Measurements from ENCODE around the gene MGMT. TPM values are rescaled to one million over a fixed set of nuclear protein-coding genes. Genes with fewer than 3 reads are reported as not detected.

The MGMT gene
- polyA plus RNA-seq, 1 donor from 2014 or later = 0.94 TPM

- Histone ChIP-seq H3K9me3 (ENCODE audit: low read length) (no peaks in the 10 kb centered on the region), H3K4me2 (ENCODE audit: low read length) (no peak overlapping the region), H3K27ac (ENCODE audit: low read length) (no peak overlapping the region), H2AFZ (ENCODE audit: low read depth, low read length) (no peak overlapping the region), H3K4me3 (ENCODE audit: low read length) (no peak overlapping the region), H3K36me3 (ENCODE audit: insufficient read depth, low read length) (no peaks in the 10 kb centered on the region), H3K27me3 (ENCODE audit: insufficient read depth, low read depth, low read length) (no peaks in the 10 kb centered on the region), H3F3A (ENCODE audit: insufficient read depth, low read length, poor library complexity, severe bottlenecking) (no peaks in the 10 kb centered on the region), H4K20me1 (ENCODE audit: insufficient read depth) (no peaks in the 10 kb centered on the region), H3K79me2 (replicated peaks; ENCODE audit: insufficient read depth, low read length) (no peaks in the 10 kb centered on the region), H3K9me2 (ENCODE audit: insufficient read depth, low read length) (no peaks in the 10 kb centered on the region), H3K9ac (ENCODE audit: low read length) (no peak overlapping the region)
- TF ChIP-seq SMC3 (conservative IDR thresholded peaks at IDR 0.05; ENCODE audit: poor library complexity) (no peak), EP300 (conservative IDR thresholded peaks at IDR 0.05; ENCODE audit: poor library complexity, severe bottlenecking) (no peak), MXI1 (conservative IDR thresholded peaks at IDR 0.05; ENCODE audit: poor library complexity, severe bottlenecking) (no peak), EZH2 (IDR thresholded peaks at IDR 0.05; ENCODE audit: borderline replicate concordance, insufficient read depth, low read length, poor library complexity, severe bottlenecking) (no peak), POLR2AphosphoS5 (IDR thresholded peaks at IDR 0.05) (no peak), RAD21 (conservative IDR thresholded peaks at IDR 0.05) (no peak), CTCF (IDR thresholded peaks at IDR 0.05; ENCODE audit: poor library complexity, severe bottlenecking) (no peak), TAF1 (IDR thresholded peaks at IDR 0.05; ENCODE audit: low read depth) (no peak), REST (IDR thresholded peaks at IDR 0.05; ENCODE audit: borderline replicate concordance) (no peak)
These were observed 161.8 kb downstream of the MGMT start for GRCh38 chr10:129628823-129629222.

- Histone ChIP-seq H3K27ac (ENCODE audit: low read length) (no peak overlapping the region), H3K36me3 (ENCODE audit: insufficient read depth, low read length) (no peaks in the 10 kb centered on the region), H3F3A (ENCODE audit: insufficient read depth, low read length, poor library complexity, severe bottlenecking) (no peaks in the 10 kb centered on the region), H4K20me1 (ENCODE audit: insufficient read depth) (no peaks in the 10 kb centered on the region), H3K9ac (ENCODE audit: low read length) (no peak overlapping the region), H3K9me3 (ENCODE audit: low read length) (peaks cover 5% of the 10 kb centered on the region), H2AFZ (ENCODE audit: low read depth, low read length) (no peak overlapping the region), H3K27me3 (ENCODE audit: insufficient read depth, low read depth, low read length) (no peaks in the 10 kb centered on the region), H3K4me2 (ENCODE audit: low read length) (no peak overlapping the region), H3K79me2 (replicated peaks; ENCODE audit: insufficient read depth, low read length) (no peaks in the 10 kb centered on the region), H3K4me3 (ENCODE audit: low read length) (no peak overlapping the region), H3K9me2 (ENCODE audit: insufficient read depth, low read length) (no peaks in the 10 kb centered on the region)
- TF ChIP-seq RAD21 (conservative IDR thresholded peaks at IDR 0.05) (no peak), REST (IDR thresholded peaks at IDR 0.05; ENCODE audit: borderline replicate concordance) (no peak), EP300 (conservative IDR thresholded peaks at IDR 0.05; ENCODE audit: poor library complexity, severe bottlenecking) (no peak), CTCF (IDR thresholded peaks at IDR 0.05; ENCODE audit: poor library complexity, severe bottlenecking) (no peak), SMC3 (conservative IDR thresholded peaks at IDR 0.05; ENCODE audit: poor library complexity) (no peak), POLR2AphosphoS5 (IDR thresholded peaks at IDR 0.05) (no peak), EZH2 (IDR thresholded peaks at IDR 0.05; ENCODE audit: borderline replicate concordance, insufficient read depth, low read length, poor library complexity, severe bottlenecking) (no peak)
These were observed 162.9 kb downstream of the MGMT start for GRCh38 chr10:129629911-129630310.

All from neural cell (in vitro differentiated cells).